Neuronal stem cell (in vitro differentiated cells): Measurements from ENCODE around the gene TTC28.
"Not testable (repeated sequence)": the region's sequence is repeated elsewhere in the genome, so short reads cannot be mapped to it uniquely, and the experiment has no call there.

Source experiments
- DNase-seq: peaks from one replicate; pipeline ENCODE4 v3.0.0-alpha.2; 2013; ENCODE audit warnings: low spot score
- H2AFZ ChIP-seq: one replicate; pipeline ENCODE4 v1.6.1; 2013; ENCODE audit warnings: mild to moderate bottlenecking, low read length, inconsistent platforms
- H2AK5ac ChIP-seq: 2 replicates; pipeline ENCODE4 v1.6.1; 2013; ENCODE audit warnings: low read depth, mild to moderate bottlenecking, inconsistent platforms, low read length, moderate library complexity, mixed read lengths
- H2BK120ac ChIP-seq: 2 replicates; pipeline ENCODE4 v1.6.1; 2013; ENCODE audit warnings: low read depth, mild to moderate bottlenecking, inconsistent platforms, low read length, moderate library complexity, mixed read lengths
- H2BK12ac ChIP-seq: one replicate; pipeline ENCODE4 v1.6.1; 2013; ENCODE audit warnings: low read length, inconsistent platforms
- H2BK15ac ChIP-seq: 2 replicates; pipeline ENCODE4 v1.6.1; 2013; ENCODE audit warnings: mild to moderate bottlenecking, low read length, inconsistent platforms, mixed read lengths
- H2BK5ac ChIP-seq: one replicate; pipeline ENCODE4 v1.6.1; 2013; ENCODE audit warnings: inconsistent platforms, mild to moderate bottlenecking, low read length, moderate library complexity
- H3K14ac ChIP-seq: one replicate; pipeline ENCODE4 v1.6.1; 2013; ENCODE audit warnings: low read length, inconsistent platforms
- H3K18ac ChIP-seq: 2 replicates; pipeline ENCODE4 v1.6.1; 2013; ENCODE audit warnings: low read length, inconsistent platforms
- H3K23ac ChIP-seq: 2 replicates; pipeline ENCODE4 v1.6.1; 2013; ENCODE audit warnings: low read depth, mild to moderate bottlenecking, mixed read lengths, low read length, inconsistent platforms; ENCODE audit not compliant: poor library complexity
- H3K27ac ChIP-seq: replicated peaks from 3 replicates; pipeline ENCODE4 v1.5.1; 2013; ENCODE audit warnings: low read length, inconsistent platforms
- H3K27me3 ChIP-seq, 3 experiments: 2 replicates each; pipeline ENCODE4 v1.6.1; 2013; ENCODE audit warnings: low read length in 3 of 3, mild to moderate bottlenecking in 2 of 3, inconsistent platforms in 1 of 3, low read depth in 1 of 3, mixed read lengths in 1 of 3, moderate library complexity in 1 of 3; ENCODE audit not compliant: control insufficient read depth in 3 of 3, insufficient read depth in 3 of 3
- H3K36me3 ChIP-seq, 2 donors: replicated peaks in 1 of 2; 2 replicates each; pipeline ENCODE4 v1.6.1; 2013; ENCODE audit warnings: low read length in 2 of 2; ENCODE audit not compliant: control insufficient read depth in 2 of 2, insufficient read depth in 2 of 2
- H3K4ac ChIP-seq: 2 replicates; pipeline ENCODE4 v1.6.1; 2013; ENCODE audit warnings: inconsistent platforms, mild to moderate bottlenecking, low read length, moderate library complexity
- H3K4me1 ChIP-seq, 2 donors: 1 replicate in 1 of 2; 2 replicates in 1 of 2; pipeline ENCODE4 v1.6.1; 2013; ENCODE audit warnings: low read length in 2 of 2, low read depth in 1 of 2; ENCODE audit not compliant: control insufficient read depth in 2 of 2, insufficient read depth in 1 of 2
- H3K4me2 ChIP-seq: one replicate; pipeline ENCODE4 v1.6.1; 2013; ENCODE audit warnings: mild to moderate bottlenecking, low read length, inconsistent platforms; ENCODE audit not compliant: insufficient read depth, poor library complexity, severe bottlenecking
- H3K4me3 ChIP-seq, 2 donors: 2 replicates each; pipeline ENCODE4 v1.5.1; 2013; ENCODE audit warnings: low read length in 2 of 2, mild to moderate bottlenecking in 2 of 2, inconsistent platforms in 1 of 2, moderate library complexity in 1 of 2
- H3K79me1 ChIP-seq: one replicate; pipeline ENCODE4 v1.6.1; 2013; ENCODE audit warnings: low read depth, mild to moderate bottlenecking, inconsistent platforms, low read length, moderate library complexity
- H3K9ac ChIP-seq: one replicate; pipeline ENCODE4 v1.6.1; 2013; ENCODE audit warnings: mild to moderate bottlenecking, low read depth, low read length, inconsistent platforms; ENCODE audit not compliant: poor library complexity
- H3K9me3 ChIP-seq, 2 donors: replicated peaks in 1 of 2; 2 replicates each; pipeline versions ENCODE3 to v1.6.1; 2013; ENCODE audit warnings: low read length in 2 of 2, mild to moderate bottlenecking in 2 of 2, inconsistent platforms in 1 of 2, low read depth in 1 of 2, mixed read lengths in 1 of 2, moderate library complexity in 1 of 2; ENCODE audit not compliant: control insufficient read depth in 2 of 2, insufficient read depth in 1 of 2
- H4K8ac ChIP-seq: one replicate; pipeline ENCODE4 v1.6.1; 2013; ENCODE audit warnings: low read depth, mild to moderate bottlenecking, inconsistent platforms, low read length, moderate library complexity
- H4K91ac ChIP-seq: one replicate; pipeline ENCODE4 v1.6.1; 2013; ENCODE audit warnings: low read length, low read depth, mild to moderate bottlenecking, inconsistent platforms; ENCODE audit not compliant: poor library complexity
- WGBS, 2 donors: extraction: QIAGEN DNeasy Blood & Tissue Kit; methylation state at CpG; one replicate each; pipeline ENCODE4 v1.1.7; 2013; ENCODE audit warnings: missing lambda C conversion rate in 2 of 2, mixed read lengths in 1 of 2; ENCODE audit not compliant: insufficient read length in 2 of 2, insufficient replicate concordance in 1 of 2; ENCODE audit errors: extremely low coverage in 2 of 2; 5-methylcytosine and 5-hydroxymethylcytosine counted together

Gene TTC28

DNA sequence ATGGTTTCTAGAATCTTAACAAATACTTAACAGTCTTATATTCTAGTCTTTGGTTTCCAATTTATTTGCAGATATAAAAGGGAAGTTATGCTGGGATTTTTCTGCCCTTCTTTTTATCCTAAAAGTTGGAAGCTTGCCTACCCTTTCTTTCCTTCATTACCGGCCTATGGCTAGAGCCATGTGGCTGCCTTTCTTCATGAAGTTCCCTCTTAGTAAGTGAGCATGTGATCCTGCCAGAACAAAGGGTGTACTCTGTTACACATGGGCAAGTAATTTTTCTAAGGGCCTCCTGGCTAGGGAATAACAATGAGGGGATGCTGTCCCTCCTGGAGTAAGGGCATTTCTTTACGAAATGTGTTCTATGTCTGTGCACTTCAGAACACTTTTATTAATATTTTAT, 508.5 kb downstream of the TTC28 start:
- no peaks in the 10 kb centered on the region for H3K36me3 ChIP-seq
- H3K9ac ChIP-seq = no peak overlapping the region
- peaks cover 7 to 17% of the 10 kb centered on the region in 2 donors for H3K4me1 ChIP-seq
- no peak overlapping the region for H2AK5ac ChIP-seq
- no peak overlapping the region for H2BK15ac ChIP-seq
- DNase-seq = no peak
- no peak overlapping the region for H3K4me3 ChIP-seq
- no peaks in the 10 kb centered on the region for H3K27me3 ChIP-seq
- H3K27ac ChIP-seq = no peak overlapping the region
- H2BK12ac ChIP-seq = no peak overlapping the region
- no peak overlapping the region for H4K91ac ChIP-seq
- no peak overlapping the region for H4K8ac ChIP-seq
- H3K4me2 ChIP-seq = no peak overlapping the region
- no peaks in the 10 kb centered on the region for H3K79me1 ChIP-seq
- no peak overlapping the region for H3K14ac ChIP-seq
- peaks cover 0 to 7% of the 10 kb centered on the region in 2 donors for H3K9me3 ChIP-seq
- no peak overlapping the region for H2BK5ac ChIP-seq
- H3K23ac ChIP-seq = no peak overlapping the region
- no peak overlapping the region for H3K4ac ChIP-seq
- H3K18ac ChIP-seq = no peak overlapping the region
- no peak overlapping the region for H2AFZ ChIP-seq
- no CpG with 5 or more reads among the region's 2 CpGs for WGBS, 2 donors
- no peak overlapping the region for H2BK120ac ChIP-seq

DNA sequence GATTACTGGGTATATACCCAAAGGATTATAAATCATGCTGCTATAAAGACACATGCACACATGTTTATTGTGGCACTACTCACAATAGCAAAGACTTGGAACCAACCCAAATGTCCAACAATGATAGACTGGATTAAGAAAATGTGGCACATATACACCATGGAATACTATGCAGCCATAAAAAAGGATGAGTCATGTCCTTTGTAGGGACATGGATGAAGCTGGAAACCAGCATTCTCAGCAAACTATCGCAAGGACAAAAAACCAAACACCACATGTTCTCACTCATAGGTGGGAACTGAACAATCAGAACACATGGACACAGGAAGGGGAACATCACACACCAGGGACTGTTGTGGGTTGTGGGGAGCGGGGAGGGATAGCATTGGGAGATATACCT, 510.3 kb downstream of the TTC28 start:
- H2AFZ ChIP-seq, H2AK5ac ChIP-seq, H4K8ac ChIP-seq, H2BK5ac ChIP-seq, H3K9me3 ChIP-seq, H3K4me3 ChIP-seq, H3K4ac ChIP-seq, H3K27me3 ChIP-seq, H2BK120ac ChIP-seq, DNase-seq, H3K36me3 ChIP-seq, H2BK15ac ChIP-seq, H2BK12ac ChIP-seq, H3K14ac ChIP-seq, H3K18ac ChIP-seq, H3K4me2 ChIP-seq, H3K9ac ChIP-seq, H3K27ac ChIP-seq, H4K91ac ChIP-seq, H3K79me1 ChIP-seq, H3K23ac ChIP-seq: not testable (repeated sequence)
- H3K4me1 ChIP-seq = peaks cover 7 to 17% of the 10 kb centered on the region in 2 donors
- WGBS, 2 donors = no CpG with 5 or more reads among the region's 2 CpGs

- H2BK12ac ChIP-seq = no peak overlapping the region
- no peak overlapping the region for H3K4me3 ChIP-seq
- no peak overlapping the region for H3K4me2 ChIP-seq
- H3K4me1 ChIP-seq = no peaks in the 10 kb centered on the region
- no peak overlapping the region for H3K9ac ChIP-seq
- no peak overlapping the region for H2AK5ac ChIP-seq
- H3K36me3 ChIP-seq = peaks cover 0 to 3% of the 10 kb centered on the region in 2 donors
- no peak overlapping the region for H3K4ac ChIP-seq
- H3K9me3 ChIP-seq = peaks cover 0 to 28% of the 10 kb centered on the region in 2 donors
- H2AFZ ChIP-seq = no peak overlapping the region
- H3K14ac ChIP-seq = no peak overlapping the region
- H3K27ac ChIP-seq = no peak overlapping the region
- no peak overlapping the region for H2BK120ac ChIP-seq
- DNase-seq = no peak
- H2BK5ac ChIP-seq = no peak overlapping the region
- no peak overlapping the region for H3K18ac ChIP-seq
- no peaks in the 10 kb centered on the region for H3K79me1 ChIP-seq
- H3K27me3 ChIP-seq = no peaks in the 10 kb centered on the region
- H4K91ac ChIP-seq = no peak overlapping the region
- no peak overlapping the region for H4K8ac ChIP-seq
- H2BK15ac ChIP-seq = no peak overlapping the region
- H3K23ac ChIP-seq = no peak overlapping the region
Measured at GRCh38 chr22:28155808-28156207, 523.8 kb downstream of the TTC28 start.

GRCh38 chr22:28154861-28155260, 524.8 kb downstream of the TTC28 start:
- WGBS, 2 donors = no CpG with 5 or more reads among the region's 2 CpGs
- no peak overlapping the region for H3K9ac ChIP-seq
- no peaks in the 10 kb centered on the region for H3K79me1 ChIP-seq
- H3K9me3 ChIP-seq = peaks cover 3 to 28% of the 10 kb centered on the region in 2 donors
- H3K36me3 ChIP-seq = peaks cover 0 to 3% of the 10 kb centered on the region in 2 donors
- H3K27me3 ChIP-seq = no peaks in the 10 kb centered on the region
- DNase-seq = no peak
- H3K4me2 ChIP-seq = no peak overlapping the region
- H3K4ac ChIP-seq = no peak overlapping the region
- no peak overlapping the region for H2AK5ac ChIP-seq
- no peak overlapping the region for H2BK120ac ChIP-seq
- no peak overlapping the region for H2BK12ac ChIP-seq
- H2BK5ac ChIP-seq = no peak overlapping the region
- H2BK15ac ChIP-seq = no peak overlapping the region
- H3K27ac ChIP-seq = no peak overlapping the region
- no peak overlapping the region for H4K8ac ChIP-seq
- H3K23ac ChIP-seq = no peak overlapping the region
- peaks cover 0 to 2% of the 10 kb centered on the region in 2 donors for H3K4me1 ChIP-seq
- no peak overlapping the region for H2AFZ ChIP-seq
- no peak overlapping the region for H3K4me3 ChIP-seq
- H4K91ac ChIP-seq = no peak overlapping the region
- no peak overlapping the region for H3K18ac ChIP-seq
- no peak overlapping the region for H3K14ac ChIP-seq
